ENCODE results near the gene LDLRAD2.
A peak's percentile ranks its signal among the peaks of the same experiment; 100 is the strongest.
"Not testable (repeated sequence)": the region's sequence is repeated elsewhere in the genome, so short reads cannot be mapped to it uniquely, and the experiment has no call there.

Gene LDLRAD2

GRCh38 chr1:21811875-21812305, at the start of gene LDLRAD2:
Gene LDLRAD2 (plus strand): TSS chr1:21812265. CDS start chr1:21812452, 187 bp downstream.
- DNase-seq (ENCODE audit: low read depth), result no peak

GRCh38 chr1:21763236-21763635, 48.8 kb upstream of the LDLRAD2 start:
- no peak for DNase-seq (ENCODE audit: low read depth)

GRCh38 chr1:21763694-21764419, 48.2 kb upstream of the LDLRAD2 start:
- no peak for DNase-seq (ENCODE audit: low read depth)

- DNase-seq (ENCODE audit: low read depth), result no peak
These were observed 47.2 kb upstream of the LDLRAD2 start for GRCh38 chr1:21764615-21765423.

DNA sequence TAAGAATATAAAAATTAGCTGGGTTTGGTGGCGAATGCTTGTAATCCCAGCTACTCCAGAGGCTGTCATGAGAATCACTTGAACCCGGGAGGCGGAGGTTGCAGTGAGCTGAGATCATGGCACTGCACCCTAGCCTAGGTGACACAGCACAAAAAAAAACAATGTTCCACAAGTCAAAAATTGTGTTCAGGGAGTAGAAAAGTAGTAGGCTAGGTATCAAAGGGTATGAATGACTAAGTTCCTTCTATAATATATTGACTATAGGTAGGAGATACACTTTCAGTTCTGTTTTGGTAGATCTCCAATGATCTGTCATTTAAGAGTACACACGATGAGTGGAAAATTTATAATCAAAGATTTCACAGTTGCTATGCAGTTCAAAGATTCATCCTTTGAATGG, 45.9 kb upstream of the LDLRAD2 start:
- no peak for DNase-seq (ENCODE audit: low read depth)

GRCh38 chr1:21767106-21767505, 45.0 kb upstream of the LDLRAD2 start:
- not testable (repeated sequence) for DNase-seq (ENCODE audit: low read depth)

DNA sequence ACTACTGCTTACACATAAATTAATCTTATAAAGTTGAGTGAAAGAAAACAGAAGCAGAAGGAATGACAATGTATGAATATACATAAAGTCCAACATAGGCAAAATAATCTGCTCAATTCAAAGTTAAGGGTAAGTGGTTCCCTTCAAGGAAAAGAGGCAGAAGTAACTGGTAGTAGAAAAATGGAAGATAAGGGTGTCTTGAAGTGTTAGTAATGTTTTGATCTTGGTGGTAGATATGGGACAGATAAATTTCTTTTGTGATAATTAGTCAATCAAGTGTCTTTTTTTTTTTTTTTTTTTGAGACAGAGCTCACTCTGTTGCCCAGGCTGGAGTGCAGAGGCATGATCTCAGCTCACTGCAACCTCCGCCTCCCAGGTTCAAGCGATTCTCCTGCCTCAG, 41.9 kb upstream of the LDLRAD2 start:
- DNase-seq (ENCODE audit: low read depth), result no peak

DNA sequence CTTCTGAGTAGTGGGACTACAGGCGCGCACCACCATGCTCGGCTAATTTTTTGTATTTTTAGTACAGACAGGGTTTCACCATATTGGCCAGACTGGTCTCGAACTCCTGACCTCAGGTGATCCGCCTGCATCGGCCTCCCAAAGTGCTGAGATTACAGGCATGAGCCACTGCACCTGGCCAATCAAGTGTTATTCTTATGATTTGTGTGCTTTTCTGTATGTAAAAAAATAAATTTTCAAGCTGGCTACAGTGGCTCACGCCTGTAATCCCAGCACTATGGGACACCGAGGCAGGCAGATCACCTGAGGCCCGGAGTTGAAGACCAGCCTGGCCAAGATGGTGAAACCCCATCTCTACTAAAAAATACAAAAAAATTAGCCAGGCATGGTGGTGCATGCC, 41.5 kb upstream of the LDLRAD2 start:
- not testable (repeated sequence) for DNase-seq (ENCODE audit: low read depth)

- DNase-seq (ENCODE audit: low read depth), result not testable (repeated sequence)
These were observed 40.4 kb upstream of the LDLRAD2 start for GRCh38 chr1:21771672-21772071.

DNA sequence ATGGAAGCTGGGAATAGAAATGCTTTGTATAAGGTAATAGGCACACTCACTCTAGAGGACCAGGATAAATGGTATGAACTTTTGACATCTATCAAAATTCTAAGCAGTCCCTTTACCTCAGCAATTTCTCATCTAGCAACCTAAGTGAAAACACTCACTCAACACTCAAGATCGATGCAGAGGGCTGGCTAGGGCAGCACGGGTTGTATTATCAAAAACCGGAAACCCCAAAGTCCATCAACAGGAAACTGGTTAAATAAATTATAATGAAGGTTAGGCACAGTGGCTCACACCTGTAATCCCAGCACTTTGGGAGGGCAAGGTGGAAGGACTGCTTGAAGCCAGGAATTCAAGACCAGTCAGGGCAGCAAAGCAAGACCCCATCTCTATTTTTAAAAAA, 38.5 kb upstream of the LDLRAD2 start:
- no peak for DNase-seq (ENCODE audit: low read depth)

DNA sequence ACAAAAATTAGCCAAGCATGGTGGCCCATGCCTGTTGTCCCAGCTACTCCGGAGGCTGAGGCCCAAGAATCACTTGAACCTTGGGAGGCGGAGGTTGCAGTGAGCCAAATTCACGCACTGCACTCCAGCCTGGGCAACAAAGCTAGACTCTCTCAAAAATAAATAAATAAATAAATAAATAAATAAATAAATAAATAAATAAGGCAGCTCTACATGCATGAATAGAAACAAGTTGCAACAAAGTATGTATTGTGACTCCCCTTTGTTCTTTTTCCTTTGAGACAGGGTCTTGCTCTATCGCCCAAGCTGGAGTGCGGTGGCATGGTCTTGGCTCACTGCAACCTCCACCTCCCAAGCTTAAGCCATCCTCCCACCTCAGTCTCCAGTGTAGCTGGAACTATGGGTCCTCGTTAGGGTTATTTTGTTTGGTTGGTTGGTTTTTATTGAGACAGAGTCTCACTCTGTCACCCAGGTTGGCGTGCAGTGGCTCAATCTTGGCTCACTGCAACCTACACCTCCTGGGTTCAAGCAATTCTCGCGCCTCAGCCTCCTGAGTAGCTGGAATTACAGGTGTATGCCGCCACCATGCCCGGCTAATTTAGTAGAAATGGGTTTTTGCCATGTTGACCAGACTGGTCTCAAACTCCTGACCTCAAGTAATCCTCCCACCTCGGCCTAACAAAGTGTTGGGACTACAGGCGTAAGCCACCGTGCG, 37.1 kb upstream of the LDLRAD2 start:
- no peak for DNase-seq (ENCODE audit: low read depth)

DNA sequence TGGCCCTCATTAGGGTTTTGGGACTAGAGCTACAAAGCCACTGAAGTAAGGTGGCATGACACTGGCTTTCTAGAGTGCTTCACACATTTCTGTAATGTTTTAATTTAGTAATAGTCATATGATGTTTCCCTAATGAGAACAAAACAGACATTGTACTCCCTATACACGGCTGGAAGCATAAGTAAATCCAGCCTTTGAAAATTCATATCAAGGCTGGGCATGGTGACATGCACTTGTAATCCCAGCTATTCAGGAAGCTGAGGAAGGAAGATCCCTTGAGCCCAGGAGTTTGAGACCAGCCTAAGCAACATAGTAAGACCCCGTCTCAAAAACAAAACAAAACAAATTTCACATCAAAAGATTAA, 36.5 kb upstream of the LDLRAD2 start:
- DNase-seq (ENCODE audit: low read depth), result no peak

DNA sequence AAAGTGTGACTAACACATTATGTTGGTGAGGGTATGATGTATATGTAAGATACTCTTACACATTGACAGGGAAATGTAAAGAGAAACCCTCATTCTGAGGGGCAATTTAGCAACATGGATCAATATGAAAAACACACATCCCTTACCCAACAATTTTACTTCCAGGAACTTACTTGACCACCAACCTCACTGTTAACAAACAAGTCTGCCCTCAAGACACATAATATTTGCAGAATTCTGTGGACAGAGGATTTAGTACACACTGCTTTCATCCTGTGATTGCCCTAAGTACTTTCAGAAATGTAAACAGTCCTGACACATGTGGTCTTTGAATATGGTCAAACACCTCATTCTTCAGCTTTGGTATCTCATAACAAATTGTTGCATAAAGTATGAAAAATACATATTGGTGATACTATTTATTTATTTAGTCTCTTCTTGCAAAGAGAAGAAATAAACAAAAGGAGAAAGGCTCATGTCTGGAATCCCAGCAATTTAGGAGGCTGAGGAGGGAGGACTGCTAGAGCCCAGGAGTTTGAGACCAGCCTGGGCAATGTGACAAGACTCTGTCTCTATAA, 36.0 kb upstream of the LDLRAD2 start:
- DNase-seq (ENCODE audit: low read depth), result no peak

DNA sequence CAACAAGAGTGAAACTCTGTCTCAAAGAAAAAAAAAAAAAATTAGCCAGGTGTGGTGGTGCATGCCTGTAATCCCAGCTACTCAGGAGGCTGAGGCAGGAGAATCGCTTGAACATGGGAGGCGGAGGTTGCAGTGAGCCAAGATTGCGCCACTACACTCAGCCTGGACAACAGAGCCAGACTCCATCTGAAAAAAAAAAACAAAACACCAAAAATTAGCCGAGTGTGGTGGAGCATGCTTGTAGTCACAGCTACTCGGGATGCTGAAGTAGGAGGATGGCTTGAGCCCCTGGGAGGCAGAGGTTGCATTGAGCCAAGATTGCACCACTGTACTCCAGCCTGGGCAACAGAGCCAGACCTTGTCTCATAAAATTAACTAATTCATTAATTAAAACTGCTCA, 35.1 kb upstream of the LDLRAD2 start:
- not testable (repeated sequence) for DNase-seq (ENCODE audit: low read depth)

GRCh38 chr1:21778405-21778727, 33.7 kb upstream of the LDLRAD2 start:
- no peak for DNase-seq (ENCODE audit: low read depth)

DNA sequence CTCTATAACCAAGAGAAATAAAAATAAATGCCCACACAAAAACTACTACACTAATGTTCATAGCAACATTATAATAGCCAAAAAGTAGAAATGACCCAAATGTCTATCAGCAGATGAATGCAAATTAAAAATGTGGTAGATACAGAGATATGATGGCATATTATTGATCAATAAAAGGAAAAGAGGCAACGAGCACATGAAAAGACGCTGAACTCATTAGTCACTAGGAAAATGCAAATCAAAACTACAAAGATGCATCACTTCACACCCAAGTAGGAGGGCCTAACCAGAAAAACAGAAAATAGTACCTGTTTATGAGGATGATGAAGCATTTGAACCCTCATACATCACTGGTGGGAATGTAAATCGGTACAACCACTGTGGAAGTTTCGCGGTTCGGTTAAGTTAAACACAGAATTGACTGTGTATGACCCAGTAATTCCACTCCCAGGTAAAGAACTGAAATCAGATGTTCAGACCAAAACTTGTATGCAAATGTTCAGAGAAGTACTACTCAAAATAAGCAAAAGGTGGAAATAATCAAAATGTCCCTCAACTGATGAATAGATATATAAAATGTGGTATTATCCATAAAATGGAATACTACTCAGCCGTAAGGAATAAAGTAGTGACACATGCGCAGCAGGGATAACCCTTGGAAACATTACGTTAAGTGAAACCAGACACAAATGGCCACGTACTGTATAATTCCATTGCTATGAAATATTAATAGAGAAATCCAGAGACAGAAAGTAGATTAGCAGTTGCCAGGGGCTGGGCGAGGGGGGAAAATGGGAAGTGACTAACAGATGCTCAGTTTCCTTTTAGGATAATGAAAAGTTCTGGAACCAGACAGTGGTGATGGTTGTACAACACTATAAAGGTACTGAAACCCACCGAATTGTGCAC, 32.2 kb upstream of the LDLRAD2 start:
- DNase-seq (ENCODE audit: low read depth), result no peak

GRCh38 chr1:21781815-21782348, 30.2 kb upstream of the LDLRAD2 start:
- no peak for DNase-seq (ENCODE audit: low read depth)

DNA sequence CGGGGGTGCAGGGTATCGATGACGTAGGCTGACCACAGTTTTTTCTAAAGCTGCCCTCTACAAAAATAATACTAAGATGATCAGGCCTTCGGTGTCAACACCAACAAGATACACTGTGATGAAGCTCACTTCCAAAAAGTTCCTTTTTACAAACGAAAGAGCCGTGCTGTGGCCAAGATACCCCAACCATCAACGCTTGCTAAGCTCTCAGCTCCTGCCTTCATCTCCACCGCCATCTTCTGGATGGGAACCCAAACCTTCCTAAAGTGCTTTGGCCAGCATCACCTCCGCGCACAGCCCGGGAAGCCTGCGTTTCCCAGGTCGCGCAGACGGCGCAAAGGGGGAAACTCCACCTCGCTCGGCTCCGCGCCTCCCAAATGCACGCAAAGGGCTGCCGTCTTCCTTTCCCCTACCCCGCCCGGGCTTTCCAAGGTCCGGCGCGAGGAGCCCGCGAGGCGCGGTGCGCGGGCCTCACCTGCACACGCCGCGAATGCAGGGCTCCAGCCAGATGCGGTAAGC, 29.7 kb upstream of the LDLRAD2 start:
- DNase-seq (ENCODE audit: low read depth), result peak; percentile 3

- peak; percentile 93 for DNase-seq (ENCODE audit: low read depth)
These were observed 29.0 kb upstream of the LDLRAD2 start, which contains the start of gene USP48 for GRCh38 chr1:21782868-21783678. Gene USP48 (minus strand): TSS chr1:21783149. CDS start chr1:21782957, 192 bp downstream.

All from stimulated activated CD8-positive, alpha-beta memory T cell treated with anti-CD3 and anti-CD28 coated beads, Interleukin-15, amount 100 ng/mL, for 1 hour (primary cell).